NCI-H2196 (cell line): ENCODE results near the gene UTF1.
"Not testable (repeated sequence)": the region's sequence is repeated elsewhere in the genome, so short reads cannot be mapped to it uniquely, and the experiment has no call there.

Experiments used
- DNase-seq: peaks from one replicate; lab custom pipeline; 2025; ENCODE audit not compliant: unreplicated experiment; lab: John Stamatoyannopoulos, UW

The UTF1 gene

GRCh38 chr10:133226251-133226808, 3.7 kb upstream of the UTF1 start:
- DNase-seq: no peak

GRCh38 chr10:133227256-133227655, 2.8 kb upstream of the UTF1 start:
- DNase-seq: no peak

- DNase-seq: no peak
Measured at GRCh38 chr10:133229265-133230043, 563 bp upstream of the UTF1 start.

- no peak for DNase-seq
Measured at GRCh38 chr10:133230387-133231195, 574 bp downstream of the UTF1 start.

- DNase-seq: no peak
Measured at GRCh38 chr10:133231244-133231945, 1.4 kb downstream of the UTF1 start.

- no peak for DNase-seq
Measured at GRCh38 chr10:133231946-133232574, 2.0 kb downstream of the UTF1 start.

GRCh38 chr10:133234796-133235195, 4.8 kb downstream of the UTF1 start:
- not testable (repeated sequence) for DNase-seq

- DNase-seq: no peak
Measured at GRCh38 chr10:133235265-133235855, 5.3 kb downstream of the UTF1 start.

- DNase-seq: no peak
Measured at GRCh38 chr10:133235932-133236331, 5.9 kb downstream of the UTF1 start.

GRCh38 chr10:133236401-133237240, 6.6 kb downstream of the UTF1 start:
- no peak for DNase-seq

GRCh38 chr10:133237241-133237587, 7.2 kb downstream of the UTF1 start:
- no peak for DNase-seq

GRCh38 chr10:133237588-133238465, 7.8 kb downstream of the UTF1 start, which contains the start of gene VENTX:
TSS of gene VENTX (plus strand) at chr10:133237855. CDS start at chr10:133237915, 60 bp downstream.
- DNase-seq: no peak

GRCh38 chr10:133238466-133238804, 8.4 kb downstream of the UTF1 start:
- DNase-seq: no peak

- DNase-seq: no peak
Measured at GRCh38 chr10:133239990-133240389, 10.0 kb downstream of the UTF1 start.

- DNase-seq: no peak
Measured at GRCh38 chr10:133241501-133242205, 11.6 kb downstream of the UTF1 start.

GRCh38 chr10:133242611-133243356, 12.8 kb downstream of the UTF1 start:
- no peak for DNase-seq

- no peak for DNase-seq
Measured at GRCh38 chr10:133243593-133243992, 13.6 kb downstream of the UTF1 start.
